ENCODE measurements around the gene FAM47E. TPM values are rescaled to one million over a fixed set of nuclear protein-coding genes. Genes with fewer than 3 reads are reported as not detected.

The FAM47E gene, protein sequence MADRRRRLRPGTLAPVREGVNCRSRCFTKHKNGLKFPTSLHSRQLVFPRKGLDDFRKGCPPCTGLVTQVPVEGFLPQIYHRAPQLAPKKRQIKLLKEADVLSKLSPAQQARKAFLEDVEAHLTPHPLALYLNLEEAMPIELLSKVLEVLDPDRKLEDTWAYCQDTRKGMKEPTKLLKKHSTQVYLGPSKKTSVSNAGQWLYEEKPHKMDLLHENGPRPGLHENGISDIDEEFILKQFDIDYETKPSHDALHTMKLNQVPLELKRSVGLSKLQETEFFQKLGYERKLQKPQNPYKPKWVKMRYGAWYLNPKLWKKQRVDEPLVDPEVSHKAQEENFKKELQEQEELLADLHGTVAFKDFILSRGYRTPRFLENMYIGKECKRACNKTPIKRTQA
- 0.03 TPM for polyA plus RNA-seq (2013, experiment 1 of 2)
- 0.27 TPM for polyA plus RNA-seq (2013, experiment 2 of 2)

- peaks cover 11% of the 10 kb centered on the region for H3K4me1 ChIP-seq (ENCODE audit: control insufficient read depth, insufficient read depth, low read depth, low read length)
- no peaks in the 10 kb centered on the region for H3K79me1 ChIP-seq (replicated peaks; ENCODE audit: low read length, poor library complexity, severe bottlenecking)
- peak; percentile 50 for DNase-seq
- WGBS, result 9% methylated on average over 68 of the region's 68 CpGs
- peak within 1 kb of the TSS in 1 of 2 experiments; percentile 21 for H3K18ac ChIP-seq (ENCODE audit: low read depth in 1 of 2, low read length in 2 of 2)
- peak within 1 kb of the TSS in 1 of 2 experiments; percentile 23 for H3K23ac ChIP-seq (ENCODE audit: low read length in 2 of 2)
- H3K14ac ChIP-seq (ENCODE audit: low read length in 2 of 2), result no peak within 1 kb of the TSS
- H2BK15ac ChIP-seq (ENCODE audit: low read depth, poor library complexity, severe bottlenecking), result peak within 1 kb of the TSS; percentile 4
- peak within 1 kb of the TSS; percentile 17 for H4K8ac ChIP-seq (ENCODE audit: low read length)
- peak within 1 kb of the TSS; percentile 61 for H2AFZ ChIP-seq (ENCODE audit: low read depth, low read length)
- H2BK12ac ChIP-seq (ENCODE audit: low read length in 2 of 2), result no peak within 1 kb of the TSS
- H3K36me3 ChIP-seq (ENCODE audit: control insufficient read depth in 1 of 2, insufficient read depth in 2 of 2, low read depth in 1 of 2, low read length in 2 of 2), result no peaks in the 10 kb centered on the region
- no peak within 1 kb of the TSS for H3K27ac ChIP-seq (ENCODE audit: low read length, poor library complexity, severe bottlenecking)
- peak within 1 kb of the TSS in 1 of 2 experiments; percentile 37 for H3K4ac ChIP-seq (ENCODE audit: low read depth in 1 of 2, low read length in 2 of 2)
- H3K9me3 ChIP-seq (ENCODE audit: control insufficient read depth, low read length), result no peaks in the 10 kb centered on the region
- peak within 1 kb of the TSS; percentile 98 for H3K4me2 ChIP-seq (ENCODE audit: low read length, poor library complexity, severe bottlenecking)
- H3K4me3 ChIP-seq (ENCODE audit: insufficient read depth in 1 of 2, low read depth in 1 of 2, low read length in 2 of 2), result peak within 1 kb of the TSS; percentile 69 to 79
- no peak within 1 kb of the TSS for H4K91ac ChIP-seq (ENCODE audit: low read length)
- H3K9ac ChIP-seq (ENCODE audit: low read length), result peak within 1 kb of the TSS; percentile 78
- H2AK5ac ChIP-seq (ENCODE audit: low read length, severe bottlenecking), result no peak within 1 kb of the TSS
- no peak within 1 kb of the TSS for H2BK5ac ChIP-seq (ENCODE audit: low read depth, low read length, poor library complexity, severe bottlenecking)
- H2BK120ac ChIP-seq (ENCODE audit: low read depth, low read length), result no peak within 1 kb of the TSS
- H3K27me3 ChIP-seq (ENCODE audit: control insufficient read depth in 1 of 2, insufficient read depth in 1 of 2, low read length in 2 of 2), result peaks cover 50 to 70% of the 10 kb centered on the region in 2 experiments
These were observed at the start of gene FAM47E for GRCh38 chr4:76251441-76252270. FAM47E (plus strand) TSS chr4:76251721; CDS start chr4:76251747, 26 bp downstream.

DNA sequence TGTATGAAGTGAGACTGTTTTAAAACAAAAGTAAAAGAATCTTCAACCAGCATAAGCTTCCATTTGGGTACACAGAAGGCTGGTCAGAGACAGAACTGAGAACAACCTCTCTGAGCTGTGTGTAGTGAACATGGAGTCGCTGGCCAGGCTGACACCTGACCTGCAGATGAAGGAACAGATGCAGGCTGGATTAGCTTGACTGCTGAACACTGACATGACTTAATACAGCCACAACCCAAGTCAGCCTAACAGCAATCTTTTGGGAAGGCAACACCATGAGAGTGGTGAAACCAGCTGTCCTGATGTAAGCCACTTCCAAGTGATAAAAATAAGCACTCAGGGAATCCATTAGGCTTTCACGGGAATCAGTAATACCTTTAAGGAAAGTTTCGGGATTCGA, 48.0 kb upstream of the FAM47E start:
- Histone ChIP-seq H3K18ac (ENCODE audit: low read depth in 1 of 2, low read length in 2 of 2) (peak overlapping the region in 1 of 2 experiments; percentile 48), H3K23ac (ENCODE audit: low read length in 2 of 2) (peak overlapping the region in 1 of 2 experiments; percentile 9), H3K9me3 (ENCODE audit: control insufficient read depth, low read length) (no peaks in the 10 kb centered on the region), H2AFZ (ENCODE audit: low read depth, low read length) (no peak overlapping the region), H2BK12ac (ENCODE audit: low read length in 2 of 2) (peak overlapping the region in 1 of 2 experiments; percentile 42), H3K4me3 (ENCODE audit: insufficient read depth in 1 of 2, low read depth in 1 of 2, low read length in 2 of 2) (no peak overlapping the region), H3K4me2 (ENCODE audit: low read length, poor library complexity, severe bottlenecking) (no peak overlapping the region), H2BK5ac (ENCODE audit: low read depth, low read length, poor library complexity, severe bottlenecking) (no peak overlapping the region), H2BK120ac (ENCODE audit: low read depth, low read length) (no peak overlapping the region), H2AK5ac (ENCODE audit: low read length, severe bottlenecking) (no peak overlapping the region), H3K79me1 (replicated peaks; ENCODE audit: low read length, poor library complexity, severe bottlenecking) (peaks cover 17% of the 10 kb centered on the region), H3K4ac (ENCODE audit: low read depth in 1 of 2, low read length in 2 of 2) (no peak overlapping the region), H3K9ac (ENCODE audit: low read length) (no peak overlapping the region), H3K27ac (ENCODE audit: low read length, poor library complexity, severe bottlenecking) (no peak overlapping the region), H4K91ac (ENCODE audit: low read length) (no peak overlapping the region), H3K27me3 (ENCODE audit: control insufficient read depth in 1 of 2, insufficient read depth in 1 of 2, low read length in 2 of 2) (no peaks in the 10 kb centered on the region), H2BK15ac (ENCODE audit: low read depth, poor library complexity, severe bottlenecking) (no peak overlapping the region), H3K14ac (ENCODE audit: low read length in 2 of 2) (peak overlapping the region in 1 of 2 experiments; percentile 39), H3K36me3 (ENCODE audit: control insufficient read depth in 1 of 2, insufficient read depth in 2 of 2, low read depth in 1 of 2, low read length in 2 of 2) (peaks cover 0 to 11% of the 10 kb centered on the region in 2 experiments), H3K4me1 (ENCODE audit: control insufficient read depth, insufficient read depth, low read depth, low read length) (peaks cover 8% of the 10 kb centered on the region), H4K8ac (ENCODE audit: low read length) (no peak overlapping the region)
- no peak for DNase-seq
- 92% methylated on average over 2 of the region's 4 CpGs for WGBS

DNA sequence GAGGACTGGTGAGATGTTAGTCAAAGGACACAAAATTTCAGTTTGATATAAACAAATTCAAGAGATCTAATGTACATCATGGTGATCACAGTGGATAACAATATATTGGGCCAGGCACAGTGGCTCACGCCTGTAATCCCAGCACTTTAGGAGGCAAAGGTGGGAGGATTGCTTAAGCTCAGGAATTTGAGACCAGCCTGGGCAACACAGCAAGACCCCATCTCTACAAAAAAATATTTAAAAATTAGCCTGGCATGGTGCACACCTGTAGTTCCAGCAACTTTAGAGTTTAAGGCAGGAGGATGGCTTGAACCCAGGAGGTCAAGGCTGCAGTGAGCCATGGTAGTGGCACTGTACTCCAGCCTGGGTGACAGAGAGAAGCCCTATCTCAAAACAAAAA, 46.6 kb upstream of the FAM47E start:
- Histone ChIP-seq H3K4me1 (ENCODE audit: control insufficient read depth, insufficient read depth, low read depth, low read length) (peaks cover 3% of the 10 kb centered on the region), H3K9me3 (ENCODE audit: control insufficient read depth, low read length) (no peaks in the 10 kb centered on the region), H3K4me3 (ENCODE audit: insufficient read depth in 1 of 2, low read depth in 1 of 2, low read length in 2 of 2) (no peak overlapping the region), H4K8ac (ENCODE audit: low read length) (no peak overlapping the region), H3K4me2 (ENCODE audit: low read length, poor library complexity, severe bottlenecking) (no peak overlapping the region), H3K23ac (ENCODE audit: low read length in 2 of 2) (no peak overlapping the region), H3K79me1 (replicated peaks; ENCODE audit: low read length, poor library complexity, severe bottlenecking) (peaks cover 22% of the 10 kb centered on the region), H2BK120ac (ENCODE audit: low read depth, low read length) (no peak overlapping the region), H3K9ac (ENCODE audit: low read length) (no peak overlapping the region), H3K18ac (ENCODE audit: low read depth in 1 of 2, low read length in 2 of 2) (no peak overlapping the region), H3K27ac (ENCODE audit: low read length, poor library complexity, severe bottlenecking) (no peak overlapping the region), H3K14ac (ENCODE audit: low read length in 2 of 2) (no peak overlapping the region), H3K27me3 (ENCODE audit: control insufficient read depth in 1 of 2, insufficient read depth in 1 of 2, low read length in 2 of 2) (no peaks in the 10 kb centered on the region), H3K36me3 (ENCODE audit: control insufficient read depth in 1 of 2, insufficient read depth in 2 of 2, low read depth in 1 of 2, low read length in 2 of 2) (peaks cover 4 to 15% of the 10 kb centered on the region in 2 experiments), H2BK5ac (ENCODE audit: low read depth, low read length, poor library complexity, severe bottlenecking) (no peak overlapping the region), H3K4ac (ENCODE audit: low read depth in 1 of 2, low read length in 2 of 2) (no peak overlapping the region), H4K91ac (ENCODE audit: low read length) (no peak overlapping the region), H2BK12ac (ENCODE audit: low read length in 2 of 2) (no peak overlapping the region), H2AFZ (ENCODE audit: low read depth, low read length) (no peak overlapping the region), H2BK15ac (ENCODE audit: low read depth, poor library complexity, severe bottlenecking) (no peak overlapping the region), H2AK5ac (ENCODE audit: low read length, severe bottlenecking) (no peak overlapping the region)
- DNase-seq, result no peak
- WGBS, result 100% methylated on average over 1 of the region's 1 CpG

GRCh38 chr4:76205476-76205875, 46.0 kb upstream of the FAM47E start:
- no peak overlapping the region for H2AFZ ChIP-seq (ENCODE audit: low read depth, low read length)
- H3K4me1 ChIP-seq (ENCODE audit: control insufficient read depth, insufficient read depth, low read depth, low read length), result peaks cover 3% of the 10 kb centered on the region
- H3K14ac ChIP-seq (ENCODE audit: low read length in 2 of 2), result no peak overlapping the region
- H3K4ac ChIP-seq (ENCODE audit: low read depth in 1 of 2, low read length in 2 of 2), result no peak overlapping the region
- no peak overlapping the region for H2BK5ac ChIP-seq (ENCODE audit: low read depth, low read length, poor library complexity, severe bottlenecking)
- no peaks in the 10 kb centered on the region for H3K27me3 ChIP-seq (ENCODE audit: control insufficient read depth in 1 of 2, insufficient read depth in 1 of 2, low read length in 2 of 2)
- no peak overlapping the region for H3K18ac ChIP-seq (ENCODE audit: low read depth in 1 of 2, low read length in 2 of 2)
- H3K4me3 ChIP-seq (ENCODE audit: insufficient read depth in 1 of 2, low read depth in 1 of 2, low read length in 2 of 2), result no peak overlapping the region
- H4K8ac ChIP-seq (ENCODE audit: low read length), result no peak overlapping the region
- H2AK5ac ChIP-seq (ENCODE audit: low read length, severe bottlenecking), result no peak overlapping the region
- no peak overlapping the region for H2BK120ac ChIP-seq (ENCODE audit: low read depth, low read length)
- peaks cover 24% of the 10 kb centered on the region for H3K79me1 ChIP-seq (replicated peaks; ENCODE audit: low read length, poor library complexity, severe bottlenecking)
- peak overlapping the region; percentile 84 for H3K9ac ChIP-seq (ENCODE audit: low read length)
- no peak for DNase-seq
- no peak overlapping the region for H3K4me2 ChIP-seq (ENCODE audit: low read length, poor library complexity, severe bottlenecking)
- H3K23ac ChIP-seq (ENCODE audit: low read length in 2 of 2), result no peak overlapping the region
- H3K36me3 ChIP-seq (ENCODE audit: control insufficient read depth in 1 of 2, insufficient read depth in 2 of 2, low read depth in 1 of 2, low read length in 2 of 2), result peaks cover 4 to 15% of the 10 kb centered on the region in 2 experiments
- H2BK12ac ChIP-seq (ENCODE audit: low read length in 2 of 2), result no peak overlapping the region
- no peaks in the 10 kb centered on the region for H3K9me3 ChIP-seq (ENCODE audit: control insufficient read depth, low read length)
- H3K27ac ChIP-seq (ENCODE audit: low read length, poor library complexity, severe bottlenecking), result no peak overlapping the region
- no peak overlapping the region for H2BK15ac ChIP-seq (ENCODE audit: low read depth, poor library complexity, severe bottlenecking)
- no peak overlapping the region for H4K91ac ChIP-seq (ENCODE audit: low read length)
